ENCODE data around the gene ADRA1B.

GRCh38 chr5:159886296-159886695 lies 30.0 kb upstream of the ADRA1B start:
- no peak for TF ChIP-seq EP300 (IDR thresholded peaks at IDR 0.05)
- TF ChIP-seq CTCF (IDR thresholded peaks at IDR 0.05) = no peak
- TF ChIP-seq POLR2A (IDR thresholded peaks at IDR 0.05) = no peak
- no peak for TF ChIP-seq POLR2AphosphoS5 (IDR thresholded peaks at IDR 0.05)

Measured in stomach (tissue), 4 donors.